Measurements from ENCODE around the gene TNS3.

TNS3 gene

DNA sequence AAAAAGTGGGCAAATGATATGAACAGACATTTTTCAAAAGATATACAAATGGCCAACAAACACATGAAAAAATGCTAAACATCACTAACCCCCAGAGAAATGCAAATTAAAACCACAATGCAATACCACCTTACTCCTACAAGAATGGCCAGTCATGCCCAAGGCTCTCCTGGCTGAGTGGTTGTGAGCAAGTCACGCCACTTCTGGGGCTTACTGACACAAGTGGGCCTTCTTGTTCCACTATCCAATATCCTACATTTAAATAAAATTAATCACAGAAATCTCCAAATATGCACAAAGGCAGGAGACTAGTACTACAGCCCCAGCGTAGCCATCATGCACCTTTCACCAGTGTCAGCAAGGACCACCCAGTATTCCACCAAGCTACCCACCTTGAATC lies 181.9 kb downstream of the TNS3 start:
- no peak for DNase-seq

GRCh38 chr7:47394751-47395252 lies 187.1 kb downstream of the TNS3 start:
- DNase-seq = no peak

GRCh38 chr7:47394216-47394615 lies 187.7 kb downstream of the TNS3 start:
- DNase-seq = no peak

DNA sequence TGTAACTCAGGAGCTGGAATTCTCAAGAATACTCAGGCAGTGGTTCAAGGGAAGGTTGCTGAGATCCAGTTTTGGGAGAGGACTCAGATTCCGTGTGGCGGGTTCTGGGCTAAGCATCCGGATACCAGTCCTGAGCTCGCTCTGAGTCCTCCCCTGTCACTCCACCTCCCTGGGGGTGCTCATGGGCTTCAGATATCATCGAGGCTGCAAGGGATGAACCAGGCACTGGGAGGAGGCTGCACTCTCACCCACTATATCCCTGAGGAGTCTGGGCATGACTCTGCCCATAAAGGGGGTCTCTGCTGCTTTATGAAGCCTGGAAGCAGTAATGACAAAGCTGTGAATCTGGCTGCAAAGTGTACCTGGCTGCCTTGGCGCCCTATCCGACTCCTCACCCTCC lies 188.5 kb downstream of the TNS3 start:
- no peak for DNase-seq

DNA sequence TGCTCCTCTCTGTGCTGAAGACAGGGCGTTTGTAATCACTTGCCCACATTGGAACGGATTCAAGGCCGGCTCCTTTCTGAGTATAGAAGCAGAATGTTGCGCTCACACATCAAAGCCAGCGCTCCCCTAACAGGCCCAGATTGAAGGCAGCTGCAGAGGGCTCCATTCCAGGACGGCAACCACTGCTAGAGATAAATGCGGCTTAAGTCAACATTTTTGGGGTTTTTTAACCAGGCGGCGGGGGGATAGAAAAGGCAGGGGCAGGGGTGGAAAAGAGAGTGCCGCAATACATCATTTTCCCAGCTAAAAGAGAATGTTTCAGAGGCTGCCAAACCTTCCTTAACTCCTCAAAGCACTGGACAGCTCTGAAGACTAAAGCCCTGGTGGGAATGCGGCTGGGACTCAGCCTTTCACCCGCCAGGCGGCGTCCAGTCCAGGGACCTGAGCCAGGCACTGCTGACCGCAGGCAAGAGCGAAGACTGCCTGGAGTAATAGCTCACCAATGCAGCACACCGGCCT lies 189.6 kb downstream of the TNS3 start:
- DNase-seq = no peak

DNA sequence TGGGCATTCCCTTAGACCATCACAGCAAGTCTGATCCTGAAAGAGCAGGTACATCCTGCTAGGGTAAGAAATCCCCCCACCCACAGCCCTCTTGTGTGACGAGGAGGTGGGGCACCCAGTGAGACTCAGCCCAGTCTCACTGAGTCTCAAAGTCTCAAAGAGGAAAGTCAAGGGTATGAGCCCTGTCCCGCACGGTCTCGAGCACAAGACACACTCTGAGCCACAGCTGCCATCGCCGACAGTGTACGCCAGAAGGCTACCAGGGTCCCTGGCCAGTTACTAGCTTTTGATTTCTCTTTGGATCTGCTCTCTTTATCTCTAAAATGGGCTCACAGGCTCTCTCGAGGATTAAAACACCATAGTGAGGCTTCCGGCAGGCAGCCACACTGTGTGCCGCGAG lies 190.2 kb downstream of the TNS3 start:
- no peak for DNase-seq

DNA sequence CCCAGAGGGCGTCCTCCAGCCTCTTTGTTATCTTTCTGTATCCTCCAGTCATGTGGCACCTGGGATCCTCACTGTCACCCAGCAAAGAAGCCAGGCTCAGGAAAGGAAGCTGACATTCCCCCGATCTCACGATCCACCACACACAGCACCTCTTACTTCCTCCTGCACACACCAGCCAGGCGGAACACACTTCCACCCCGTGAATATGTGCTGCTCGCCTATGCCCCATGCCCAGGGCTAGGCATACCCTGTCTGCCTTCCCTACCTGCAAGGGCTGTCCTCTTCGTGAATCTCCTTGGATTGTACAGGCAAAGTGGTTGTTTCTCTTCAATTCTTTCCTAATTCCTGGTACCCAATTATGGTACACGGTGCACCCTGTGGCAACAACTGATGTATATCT lies 191.0 kb downstream of the TNS3 start:
- no peak for DNase-seq

GRCh38 chr7:47389923-47390630 lies 191.8 kb downstream of the TNS3 start:
- DNase-seq = no peak

DNA sequence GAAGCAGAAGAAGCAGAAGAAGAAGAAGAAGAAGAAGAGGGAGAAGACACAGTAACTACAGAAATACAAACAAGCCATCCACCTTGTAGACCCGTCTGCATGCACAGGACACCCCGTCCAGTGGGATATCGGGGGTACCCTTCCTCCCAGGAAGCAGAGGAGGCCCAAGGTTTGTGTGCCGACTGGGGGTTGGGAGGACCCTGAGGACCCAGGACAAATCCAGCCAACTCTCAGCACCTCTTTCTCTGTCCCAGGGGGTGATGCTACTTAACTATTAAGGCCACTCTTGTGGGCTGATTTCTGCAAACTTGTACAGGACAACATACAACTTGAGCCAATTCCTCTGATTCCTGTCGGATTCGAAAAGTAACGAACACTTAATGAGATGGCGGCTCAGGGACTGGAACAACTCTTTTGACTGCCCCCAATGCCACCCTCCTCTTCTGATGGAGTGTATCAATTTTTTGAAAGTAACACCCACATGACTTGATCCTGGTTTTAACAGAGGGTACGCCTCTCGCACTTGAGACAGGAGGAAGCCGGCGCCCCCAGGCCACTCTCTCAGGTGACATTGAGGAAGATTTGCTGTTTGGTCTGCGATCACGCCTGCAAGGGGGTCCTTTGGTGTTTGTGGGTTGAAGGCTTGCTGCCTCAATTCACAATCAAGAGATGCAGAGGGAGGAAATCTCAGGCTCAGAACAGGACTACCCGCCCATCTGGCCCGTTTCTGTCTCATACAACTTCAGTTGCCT lies 192.6 kb downstream of the TNS3 start:
- DNase-seq = no peak

DNA sequence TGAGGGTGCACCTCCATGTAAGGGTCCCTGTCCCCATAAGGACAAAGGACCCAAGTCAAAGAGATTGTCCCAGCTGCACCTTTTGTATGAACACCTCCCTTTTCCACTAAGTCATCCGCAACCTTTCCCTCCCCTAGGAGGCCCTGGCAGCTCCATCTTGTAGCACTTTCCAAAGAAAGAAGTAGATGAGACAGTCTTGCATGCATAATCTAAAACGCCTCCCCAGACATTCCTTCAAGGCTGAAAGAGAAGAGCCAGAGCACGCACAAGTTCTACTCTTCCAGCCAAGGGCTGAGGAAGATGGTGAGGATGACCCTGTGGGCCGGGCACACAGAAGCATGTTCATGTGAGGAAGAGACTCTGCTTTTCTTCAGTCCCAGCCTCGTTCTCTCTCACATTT lies 194.4 kb downstream of the TNS3 start:
- DNase-seq = no peak

DNA sequence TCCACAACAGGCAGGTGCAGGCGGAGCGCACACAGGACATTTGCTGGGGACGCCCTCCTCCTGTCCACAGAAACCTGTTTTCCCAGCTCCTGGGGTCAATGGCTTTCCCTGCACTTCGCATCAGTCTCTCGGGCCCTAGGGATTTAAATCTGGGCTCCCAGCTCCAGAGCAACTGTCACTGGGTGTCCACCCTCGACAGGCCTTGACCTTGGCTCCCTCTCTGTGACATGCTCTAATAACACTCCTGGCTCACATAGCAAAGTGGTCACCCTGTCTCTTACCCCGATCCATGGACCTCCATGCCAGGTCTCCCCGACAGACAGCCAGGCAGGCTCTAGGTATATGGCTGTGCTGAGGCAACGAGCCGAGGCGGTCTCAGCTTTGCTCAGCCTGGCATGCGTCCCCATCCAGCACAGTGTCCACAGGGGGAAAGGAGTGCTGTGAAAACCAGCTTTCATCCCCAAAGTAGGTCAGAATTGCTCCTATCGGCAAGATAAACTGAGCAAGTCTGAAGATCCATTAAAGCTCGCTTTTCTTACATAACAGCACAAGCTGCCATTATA lies 195.6 kb downstream of the TNS3 start:
- no peak for DNase-seq

- DNase-seq = no peak
Observed at GRCh38 chr7:47385536-47386125, 196.3 kb downstream of the TNS3 start.

GRCh38 chr7:47384755-47385535 lies 197.0 kb downstream of the TNS3 start:
- DNase-seq = no peak

GRCh38 chr7:47383696-47384445 lies 198.0 kb downstream of the TNS3 start:
- no peak for DNase-seq

GRCh38 chr7:47383072-47383471 lies 198.8 kb downstream of the TNS3 start:
- DNase-seq = no peak

GRCh38 chr7:47382200-47382599 lies 199.7 kb downstream of the TNS3 start:
- no peak for DNase-seq

- DNase-seq = no peak
Observed at GRCh38 chr7:47381134-47381495, 200.8 kb downstream of the TNS3 start.

DNA sequence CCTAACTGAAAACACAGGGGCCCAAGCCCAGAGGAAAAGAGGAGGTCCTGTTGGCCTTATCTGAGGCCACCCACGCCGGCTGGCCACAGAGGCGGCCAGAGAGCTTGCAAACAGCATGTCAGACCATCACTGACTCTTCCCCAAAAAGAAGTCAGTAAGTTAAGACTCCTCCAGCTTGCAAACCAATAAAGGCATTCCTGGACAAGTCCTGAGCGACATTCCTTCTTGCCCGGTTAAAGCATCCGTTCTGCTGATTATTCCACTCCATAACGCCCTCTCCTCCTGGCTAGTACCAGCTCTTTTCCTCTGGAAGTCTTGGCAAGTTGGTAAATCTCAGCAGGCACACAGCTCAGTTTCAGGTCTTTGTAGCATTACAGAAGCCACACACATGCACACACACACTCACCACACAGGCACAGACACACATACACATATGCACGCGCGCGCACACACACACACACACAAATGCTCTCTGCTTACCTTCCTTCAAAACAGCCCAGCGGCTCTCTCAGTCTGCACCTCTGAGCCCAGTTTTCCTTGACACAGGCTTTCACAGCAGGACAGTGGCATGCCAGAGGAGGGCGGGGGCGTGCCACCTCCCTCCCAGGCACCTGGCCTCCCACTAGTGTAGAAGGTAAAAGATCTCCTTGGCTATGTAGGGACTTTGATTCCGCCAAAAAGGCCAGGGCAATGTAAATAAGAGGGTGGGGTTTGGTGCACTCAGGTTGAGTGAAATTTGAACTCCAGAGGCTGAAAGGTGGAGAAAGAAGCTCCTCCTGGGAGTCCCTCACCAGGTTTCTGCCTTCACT lies 201.4 kb downstream of the TNS3 start:
- DNase-seq = no peak

DNA sequence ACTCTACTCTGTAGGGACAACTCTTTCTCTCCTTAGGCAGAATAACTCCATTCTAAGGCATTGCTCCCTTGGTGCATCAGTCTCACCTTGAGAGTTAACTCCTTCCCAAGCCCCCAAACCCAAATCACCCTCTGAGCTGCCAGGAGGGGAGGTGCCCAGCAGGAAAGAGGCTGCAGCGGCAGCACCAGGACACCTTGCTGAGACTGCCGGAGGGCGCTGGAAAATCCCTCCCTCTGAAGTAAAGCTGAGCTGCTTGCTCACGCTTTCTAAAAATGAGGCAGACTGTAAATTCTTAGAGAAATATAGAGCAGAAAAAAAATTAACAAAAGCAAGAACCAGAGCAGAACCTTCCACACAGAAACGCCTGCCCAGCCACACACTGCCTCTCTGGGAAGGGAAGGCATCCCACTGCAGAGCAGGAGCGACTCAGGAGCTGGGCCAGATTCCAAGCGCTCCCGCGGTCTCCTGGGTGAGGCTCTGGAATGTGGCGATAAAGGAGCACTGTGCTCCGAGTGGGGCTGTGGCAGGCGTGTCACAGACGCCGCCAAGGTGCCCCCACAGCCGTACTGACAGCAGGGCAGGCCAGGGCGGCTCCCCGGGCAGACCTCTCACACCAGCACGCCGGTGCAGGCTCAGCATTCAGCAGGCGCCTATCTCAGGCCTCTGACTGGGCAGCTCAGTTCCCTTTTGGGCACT lies 202.1 kb downstream of the TNS3 start:
- no peak for DNase-seq

GRCh38 chr7:47378728-47379395 lies 203.0 kb downstream of the TNS3 start:
- DNase-seq = no peak

Measured in activated CD4-positive, alpha-beta T cell treated with anti-CD3 and anti-CD28 coated beads, Interleukin-2, Interleukin-6, amounts not matched to agents 100 ng/mL and 50 ng/mL, durations not matched to agents 16 hours and 8 hours (primary cell).